GM19468 (cell line): Measurements from ENCODE around the gene C7.
"Not testable (repeated sequence)": the region's sequence is repeated elsewhere in the genome, so short reads cannot be mapped to it uniquely, and the experiment has no call there.

Source experiments
- ATAC-seq: cut with Tn5 transposase; IDR thresholded peaks from one replicate; pipeline ENCODE4 v1.9.1; 2021; ENCODE audit warnings: mild to moderate bottlenecking, moderate library complexity, moderate number of reproducible peaks; ENCODE audit not compliant: unreplicated experiment; ENCODE audit errors: extremely low read depth

The C7 gene

GRCh38 chr5:40909264-40909663 is at the start of gene C7:
C7 (plus strand) TSS chr5:40909497; CDS start chr5:40909611, 114 bp downstream.
- ATAC-seq: no peak

- ATAC-seq: no peak
These were observed 48.6 kb upstream of the C7 start for GRCh38 chr5:40860711-40861110.

- ATAC-seq: not testable (repeated sequence)
These were observed 44.3 kb upstream of the C7 start for GRCh38 chr5:40865004-40865403.

- ATAC-seq: no peak
These were observed 42.5 kb upstream of the C7 start for GRCh38 chr5:40866844-40867243.

GRCh38 chr5:40869384-40869783 is 39.9 kb upstream of the C7 start:
- no peak for ATAC-seq

GRCh38 chr5:40871177-40871576 is 38.1 kb upstream of the C7 start:
- ATAC-seq: no peak

- not testable (repeated sequence) for ATAC-seq
These were observed 37.0 kb upstream of the C7 start for GRCh38 chr5:40872253-40872652.

DNA sequence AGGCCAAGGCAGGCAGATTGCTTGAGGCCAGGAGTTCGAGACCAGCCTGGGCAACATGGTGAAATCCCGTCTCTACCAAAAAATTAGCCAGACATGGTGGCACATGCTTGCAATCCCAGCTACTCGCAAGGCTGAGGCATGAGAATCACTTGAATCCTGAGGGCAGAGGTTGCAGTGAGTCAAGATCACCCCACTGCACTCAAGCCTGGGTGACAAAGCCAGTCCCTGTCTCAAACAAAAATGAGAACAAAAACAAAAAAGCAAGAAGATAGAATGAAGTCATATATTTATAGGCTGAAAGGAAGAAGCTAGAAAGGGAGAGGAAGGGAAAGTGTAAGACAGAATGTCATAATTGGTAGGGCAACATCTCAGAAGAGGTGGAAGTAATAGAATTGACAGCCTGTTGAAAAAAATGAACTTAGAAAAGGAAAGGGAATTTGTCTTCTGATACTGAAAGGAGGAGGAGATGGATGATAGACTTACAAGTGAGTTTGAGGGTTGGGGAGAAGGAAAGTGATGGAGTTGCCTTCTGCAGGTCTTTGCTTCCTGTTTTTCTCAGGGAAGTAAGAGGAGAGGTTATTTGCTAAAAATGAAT is 35.9 kb upstream of the C7 start:
- ATAC-seq: no peak

GRCh38 chr5:40875958-40876357 is 33.3 kb upstream of the C7 start:
- ATAC-seq: no peak

GRCh38 chr5:40877371-40877988 is 31.8 kb upstream of the C7 start:
- ATAC-seq: no peak

DNA sequence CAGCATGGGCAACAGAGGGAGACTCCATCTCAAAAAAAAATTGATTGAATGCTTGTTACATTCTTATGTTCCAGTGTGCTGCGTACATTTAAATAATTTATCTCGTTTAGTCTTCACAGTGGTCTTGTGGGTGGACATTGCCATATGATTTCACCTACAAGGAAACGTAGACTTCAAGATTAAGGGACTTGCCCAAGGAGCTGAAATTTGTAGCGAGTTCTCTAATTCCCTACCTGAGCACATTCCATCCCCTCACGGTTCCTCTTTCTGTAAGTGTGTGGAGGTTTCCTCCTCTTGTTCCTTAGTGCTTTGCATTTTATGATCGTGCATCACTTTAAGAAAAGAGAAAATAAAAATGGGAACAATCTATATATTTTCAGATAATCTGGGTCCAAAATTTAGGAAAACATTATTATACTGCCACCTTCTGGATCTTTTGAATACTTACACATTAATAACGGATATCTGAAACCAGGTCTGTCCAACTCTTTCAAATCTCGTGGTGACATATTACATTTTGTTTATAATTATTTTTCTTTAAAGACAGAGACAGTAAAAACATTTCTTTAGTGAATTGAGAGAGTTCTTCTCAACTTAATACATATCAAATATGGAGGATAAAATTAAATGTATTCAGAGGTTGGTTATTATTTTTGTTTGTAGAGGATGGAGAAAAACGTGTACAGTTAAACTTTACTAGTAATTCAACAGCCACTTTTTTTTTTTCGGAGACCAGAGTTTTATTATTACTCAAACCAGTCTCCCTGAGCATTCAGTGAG is 29.9 kb upstream of the C7 start:
- no peak for ATAC-seq

- no peak for ATAC-seq
These were observed 27.0 kb upstream of the C7 start for GRCh38 chr5:40882291-40882690.

DNA sequence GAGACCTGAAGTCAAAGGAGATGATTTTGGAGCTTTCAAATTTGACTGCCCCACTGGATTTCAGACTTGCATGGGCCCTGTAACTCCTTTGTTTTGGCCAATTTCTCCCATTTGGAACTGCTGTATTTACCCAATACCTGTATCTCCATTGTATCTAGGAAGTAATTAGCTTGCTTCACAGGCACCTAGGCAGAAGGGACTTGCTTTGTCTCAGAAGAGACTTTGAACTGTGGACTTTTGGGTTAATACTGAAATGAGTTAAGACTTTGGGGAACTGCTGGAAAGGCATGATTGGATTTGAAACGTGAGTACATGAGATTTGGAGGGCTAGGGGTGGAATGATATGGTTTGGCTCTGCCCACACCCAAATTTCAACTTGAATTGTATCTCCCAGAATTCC is 26.2 kb upstream of the C7 start:
- ATAC-seq: not testable (repeated sequence)

- not testable (repeated sequence) for ATAC-seq
These were observed 13.6 kb upstream of the C7 start for GRCh38 chr5:40895440-40896425.

GRCh38 chr5:40904205-40904993 is 4.9 kb upstream of the C7 start:
- no peak for ATAC-seq

DNA sequence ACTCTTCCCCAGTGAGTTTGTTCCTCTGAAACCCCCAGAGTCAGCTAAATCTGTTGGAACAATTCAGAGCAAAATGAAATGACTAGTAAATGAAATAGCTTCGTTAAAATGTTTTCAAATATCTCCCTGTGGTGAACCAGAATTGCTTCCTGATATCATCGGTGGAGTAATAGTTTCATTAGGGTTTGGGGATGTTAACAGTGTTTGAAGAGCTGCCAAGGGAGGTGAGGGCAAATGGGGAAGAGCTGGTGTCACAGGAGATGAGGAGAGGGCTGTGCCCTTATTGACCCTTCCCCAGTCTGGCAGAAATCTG is 4.3 kb upstream of the C7 start:
- no peak for ATAC-seq

DNA sequence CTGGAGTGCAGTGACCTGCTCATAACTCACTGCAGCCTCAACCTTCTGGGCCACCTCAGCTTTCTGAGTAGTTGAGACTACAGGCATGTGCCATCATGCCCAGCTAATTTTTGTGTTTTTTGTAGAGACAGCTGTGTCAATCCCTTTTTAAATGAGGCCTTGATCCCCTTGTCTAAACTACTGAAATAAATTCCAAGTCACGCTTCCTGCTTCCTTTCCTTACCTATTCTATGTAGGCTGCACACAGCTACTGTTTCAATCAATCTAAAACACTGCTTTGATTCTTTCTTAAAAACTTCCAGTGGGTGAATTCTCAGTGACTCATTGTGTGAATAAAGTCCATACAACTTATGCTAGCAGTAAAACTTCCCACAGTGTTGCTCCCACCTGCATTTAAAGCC is 2.9 kb upstream of the C7 start:
- ATAC-seq: no peak

DNA sequence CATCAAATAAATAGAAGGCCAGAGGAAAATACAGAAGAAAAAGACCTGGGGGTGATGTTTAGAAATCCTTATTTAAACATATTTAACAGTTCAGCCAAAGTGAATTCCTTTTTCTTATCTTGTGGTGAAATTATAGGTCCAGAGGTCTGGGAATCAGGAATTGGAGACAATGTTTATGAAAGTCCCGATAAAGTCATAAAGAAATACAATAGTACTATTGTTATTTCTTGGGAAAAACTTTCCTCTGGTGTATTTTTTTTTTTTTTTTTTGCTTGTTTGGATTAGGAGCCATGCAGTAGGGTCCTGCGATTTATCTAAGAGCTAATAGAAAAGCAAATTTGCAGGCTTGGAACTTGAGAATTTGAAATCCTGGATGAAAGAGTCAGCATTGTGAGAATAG is 426 bp downstream of the C7 start:
- ATAC-seq: no peak

- ATAC-seq: no peak
These were observed 2.0 kb downstream of the C7 start for GRCh38 chr5:40911266-40911665.

DNA sequence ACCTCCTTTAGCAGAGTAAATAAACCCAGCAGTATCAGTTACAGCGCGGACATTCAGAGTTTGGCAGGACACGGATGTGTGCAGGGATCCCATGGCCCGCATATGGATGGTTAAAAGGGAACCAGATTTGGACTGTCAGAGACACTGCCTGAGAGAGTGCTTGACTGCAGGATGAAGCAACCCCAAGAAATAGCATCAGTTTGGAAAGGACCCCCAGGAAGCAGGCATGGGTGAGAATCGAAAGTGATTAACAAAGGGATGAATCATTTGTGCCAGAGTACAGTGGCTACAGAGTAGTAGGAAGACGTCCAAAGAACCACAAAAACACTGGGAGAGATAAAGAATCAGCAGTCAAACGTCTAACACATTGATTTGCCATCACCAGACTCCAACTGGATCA is 5.5 kb downstream of the C7 start:
- ATAC-seq: no peak
